GM18873 (cell line): ENCODE data around the gene LRRC26.
"Not testable (repeated sequence)": the region's sequence is repeated elsewhere in the genome, so short reads cannot be mapped to it uniquely, and the experiment has no call there.

Source experiments
- ATAC-seq: cut with Tn5 transposase; IDR thresholded peaks from one replicate; pipeline ENCODE4 v1.9.1; 2021; ENCODE audit warnings: mild to moderate bottlenecking, moderate library complexity, moderate number of reproducible peaks; ENCODE audit not compliant: unreplicated experiment, low FRiP score

LRRC26 gene

GRCh38 chr9:137122796-137123467 lies 46.9 kb downstream of the LRRC26 start:
- ATAC-seq: not testable (repeated sequence)

GRCh38 chr9:137121927-137122795 lies 47.7 kb downstream of the LRRC26 start:
- not testable (repeated sequence) for ATAC-seq
